H1 (cell line): Measurements from ENCODE around the gene SLC43A2. TPM values are rescaled to one million over a fixed set of nuclear protein-coding genes. Genes with fewer than 3 reads are reported as not detected.

ENCODE experiments used
- CTCF ChIA-PET: fragments of 300-600 bp; sonication (Branson Sonifier 250); formaldehyde crosslinking; loops from one replicate; lab custom pipeline; 2021; ENCODE audit not compliant: partially characterized antibody; lab: Charles Lee
- POLR2A ChIA-PET: fragments of 300-600 bp; sonication (Branson Sonifier 250); formaldehyde crosslinking; loops from one replicate; lab custom pipeline; 2021; ENCODE audit warnings: inconsistent platforms; ENCODE audit not compliant: partially characterized antibody; lab: Charles Lee
- DNase-seq, 2 experiments: peaks; one replicate each; pipeline versions ENCODE4 v3.0.0 to v3.0.0-alpha.2; 2010 to 2022; ENCODE audit warnings: low spot score in 2 of 2, low read depth in 1 of 2, mixed read lengths in 1 of 2
- FAIRE-seq: peaks from 2 replicates; lab custom pipeline; 2011; peaks lifted over from hg19 to GRCh38; lab: Jason Lieb, UNC
- H2AFZ ChIP-seq: 2 replicates; pipeline ENCODE4 v1.8.1; 2012; ENCODE audit warnings: low read length, inconsistent platforms
- H2AK5ac ChIP-seq: 2 replicates; pipeline ENCODE4 v1.6.1; 2013; ENCODE audit warnings: low read depth, low read length
- H2BK120ac ChIP-seq: replicated peaks from 2 replicates; pipeline ENCODE3; 2013; ENCODE audit warnings: low read depth, low read length, inconsistent platforms
- H2BK12ac ChIP-seq: 2 replicates; pipeline ENCODE4 v1.6.1; 2013; ENCODE audit warnings: low read depth, low read length
- H2BK15ac ChIP-seq: 2 replicates; pipeline ENCODE4 v1.6.1; 2013; ENCODE audit warnings: low read length
- H2BK20ac ChIP-seq: 2 replicates; pipeline ENCODE4 v1.6.1; 2013; ENCODE audit warnings: low read length
- H2BK5ac ChIP-seq: 2 replicates; pipeline ENCODE4 v1.6.1; 2013; ENCODE audit warnings: low read depth, low read length
- H3K14ac ChIP-seq: 2 replicates; pipeline ENCODE4 v1.6.1; 2013; ENCODE audit warnings: inconsistent platforms; ENCODE audit not compliant: insufficient read length
- H3K18ac ChIP-seq: 2 replicates; pipeline ENCODE4 v1.6.1; 2013; ENCODE audit warnings: low read length; ENCODE audit errors: extremely low read depth
- H3K23ac ChIP-seq: 2 replicates; pipeline ENCODE4 v1.6.1; 2013; ENCODE audit warnings: inconsistent platforms; ENCODE audit not compliant: insufficient read length
- H3K23me2 ChIP-seq: 2 replicates; pipeline ENCODE4 v1.6.1; 2013; ENCODE audit warnings: low read depth, low read length
- H3K27ac ChIP-seq: 2 replicates; pipeline ENCODE4 v1.6.1; 2011; ENCODE audit warnings: low read depth, low read length, inconsistent platforms
- H3K27me3 ChIP-seq, 4 experiments: replicated peaks in 1 of 4; 1 replicate in 1 of 4; 2 replicates in 3 of 4; pipeline versions ENCODE4 v1.6.1 to v1.8.1; 2011 to 2013; ENCODE audit warnings: low read length in 3 of 4, mild to moderate bottlenecking in 3 of 4, inconsistent platforms in 2 of 4, mixed read lengths in 2 of 4, moderate library complexity in 1 of 4; ENCODE audit not compliant: control insufficient read depth in 3 of 4, insufficient read depth in 3 of 4; ENCODE audit errors: extremely low read depth in 1 of 4
- H3K36me3 ChIP-seq, 4 experiments: 2 replicates each; pipeline versions ENCODE4 v1.6.1 to v1.8.1; 2011 to 2013; ENCODE audit warnings: mild to moderate bottlenecking in 4 of 4, low read length in 3 of 4, moderate library complexity in 2 of 4, control low read depth in 1 of 4, inconsistent platforms in 1 of 4; ENCODE audit not compliant: insufficient read depth in 4 of 4, control insufficient read depth in 2 of 4
- H3K4ac ChIP-seq: replicated peaks from 2 replicates; pipeline ENCODE3; 2013; ENCODE audit warnings: low read length, low read depth, mixed read lengths, inconsistent platforms; ENCODE audit not compliant: insufficient read length
- H3K4me1 ChIP-seq, 4 experiments: replicated peaks in 1 of 4; 1 replicate in 1 of 4; 2 replicates in 3 of 4; pipeline versions ENCODE4 v1.6.1 to v1.8.1; 2011 to 2013; ENCODE audit warnings: low read length in 3 of 4, inconsistent platforms in 2 of 4, mixed read lengths in 1 of 4; ENCODE audit not compliant: insufficient read depth in 4 of 4, control insufficient read depth in 3 of 4
- H3K4me2 ChIP-seq, 2 experiments: 2 replicates each; pipeline versions ENCODE4 v1.6.1 to v1.8.1; 2011 to 2013; ENCODE audit warnings: low read depth in 2 of 2, low read length in 2 of 2, control low read depth in 1 of 2, inconsistent platforms in 1 of 2, mild to moderate bottlenecking in 1 of 2; ENCODE audit not compliant: insufficient read depth in 1 of 2
- H3K4me3 ChIP-seq, 4 experiments: fragments of 200-600, 300-600 bp in 1 of 4; sonication (generic), shearing (Covaris generic), sonication (Bioruptor Twin) in 1 of 4; 2 replicates each; pipeline versions ENCODE4 v1.5.1 to v1.8.1; 2011 to 2016; ENCODE audit warnings: low read length in 4 of 4, low read depth in 3 of 4, control low read depth in 2 of 4, inconsistent platforms in 2 of 4, mild to moderate bottlenecking in 2 of 4, mixed read lengths in 1 of 4, moderate library complexity in 1 of 4; ENCODE audit not compliant: insufficient read depth in 2 of 4; ENCODE audit errors: extremely low read depth in 1 of 4
- H3K56ac ChIP-seq: replicated peaks from 2 replicates; pipeline ENCODE3; 2013; ENCODE audit warnings: low read depth, mild to moderate bottlenecking, mixed read lengths, low read length, inconsistent platforms; ENCODE audit not compliant: insufficient read length
- H3K79me1 ChIP-seq: 2 replicates; pipeline ENCODE4 v1.6.1; 2013; ENCODE audit warnings: low read depth, low read length, control low read depth
- H3K79me2 ChIP-seq, 2 experiments: 2 replicates each; pipeline versions ENCODE4 v1.6.1 to v1.8.1; 2012 to 2013; ENCODE audit warnings: low read length in 2 of 2, mild to moderate bottlenecking in 2 of 2, inconsistent platforms in 1 of 2; ENCODE audit not compliant: insufficient read depth in 2 of 2, control insufficient read depth in 1 of 2
- H3K9ac ChIP-seq, 4 experiments: replicated peaks in 1 of 4; 1 replicate in 1 of 4; 2 replicates in 3 of 4; pipeline versions ENCODE4 v1.6.1 to v1.8.1; 2011 to 2013; ENCODE audit warnings: low read depth in 3 of 4, low read length in 3 of 4, control low read depth in 2 of 4, mild to moderate bottlenecking in 2 of 4, moderate library complexity in 2 of 4, inconsistent platforms in 1 of 4; ENCODE audit errors: extremely low read depth in 1 of 4
- H3K9me3 ChIP-seq, 2 experiments: 2 replicates each; pipeline versions ENCODE4 v1.6.1 to v1.8.1; 2012 to 2013; ENCODE audit warnings: mild to moderate bottlenecking in 2 of 2, moderate library complexity in 2 of 2, control low read depth in 1 of 2, inconsistent platforms in 1 of 2, low read depth in 1 of 2, low read length in 1 of 2, mixed read lengths in 1 of 2; ENCODE audit not compliant: insufficient read depth in 2 of 2
- H4K20me1 ChIP-seq, 2 experiments: replicated peaks in 1 of 2; 2 replicates each; pipeline versions ENCODE3 to v1.8.1; 2011 to 2013; ENCODE audit warnings: inconsistent platforms in 2 of 2, low read length in 2 of 2, mild to moderate bottlenecking in 1 of 2; ENCODE audit not compliant: insufficient read depth in 2 of 2, control insufficient read depth in 1 of 2
- H4K5ac ChIP-seq: 2 replicates; pipeline ENCODE4 v1.6.1; 2013; ENCODE audit warnings: low read length, low read depth, mixed read lengths, inconsistent platforms; ENCODE audit not compliant: insufficient read length
- H4K8ac ChIP-seq: 2 replicates; pipeline ENCODE4 v1.8.0; 2013; ENCODE audit warnings: mild to moderate bottlenecking, moderate library complexity, low read length, inconsistent platforms; ENCODE audit not compliant: insufficient read depth; ENCODE audit errors: extremely low read depth
- H4K91ac ChIP-seq: replicated peaks from 2 replicates; pipeline ENCODE3; 2013; ENCODE audit warnings: low read length, mixed read lengths, inconsistent platforms; ENCODE audit not compliant: insufficient read length
- NANOG ChIP-seq: IDR thresholded peaks from 2 replicates; pipeline ENCODE4 v1.6.1; 2011; ENCODE audit warnings: low read length, low read depth, mild to moderate bottlenecking, inconsistent platforms; ENCODE audit not compliant: insufficient read depth, poor library complexity, severe bottlenecking
- RAD21 ChIP-seq, 2 experiments: IDR thresholded peaks in 1 of 2; conservative IDR thresholded peaks in 1 of 2; 2 replicates each; pipeline ENCODE4 v1.6.1; 2011; ENCODE audit warnings: low read depth in 2 of 2, low read length in 2 of 2, improper control_type of control experiment in 1 of 2, inconsistent platforms in 1 of 2, mild to moderate bottlenecking in 1 of 2, moderate library complexity in 1 of 2
- SIN3A ChIP-seq, 2 experiments: IDR thresholded peaks in 1 of 2; conservative IDR thresholded peaks in 1 of 2; 2 replicates each; pipeline ENCODE4 v1.6.1; 2011 to 2012; ENCODE audit warnings: low read length in 2 of 2, improper control_type of control experiment in 1 of 2, low read depth in 1 of 2, mild to moderate bottlenecking in 1 of 2
- TAF7 ChIP-seq: optimal IDR thresholded peaks from 2 replicates; pipeline ENCODE3; 2011; ENCODE audit warnings: low read depth, mild to moderate bottlenecking, inconsistent platforms, low read length, moderate library complexity, borderline replicate concordance
- TEAD4 ChIP-seq: IDR thresholded peaks from 2 replicates; pipeline ENCODE4 v1.6.1; 2012; ENCODE audit warnings: low read depth, low read length, inconsistent platforms, mixed read lengths
- YY1 ChIP-seq: IDR thresholded peaks from 2 replicates; pipeline ENCODE4 v1.6.1; 2011; ENCODE audit warnings: low read depth, mild to moderate bottlenecking, low read length
- WGBS, 2 experiments: shearing (Covaris generic) in 1 of 2; methylation state at CpG; one replicate each; pipeline versions ENCODE4 v1.1.6 to v1.1.7; 2013 to 2015; ENCODE audit warnings: low lambda C conversion rate in 2 of 2, mixed read lengths in 2 of 2, inconsistent platforms in 1 of 2, low coverage in 1 of 2, missing lambda C conversion rate in 1 of 2; ENCODE audit not compliant: insufficient replicate concordance in 2 of 2, insufficient coverage in 1 of 2, insufficient read length in 1 of 2; ENCODE audit errors: extremely low coverage in 1 of 2, missing lambda C conversion rate in 1 of 2; 5-methylcytosine and 5-hydroxymethylcytosine counted together
- polyA plus RNA-seq, 7 experiments: library from polyadenylated mRNA; depleted of rRNA in 3 of 7; stranded (reverse) in 5 of 7; unstranded in 2 of 7; fragments of >200 nt in 5 of 7; fragments of 200-250 nt in 2 of 7; gene quantifications; 1 replicate in 5 of 7; 2 replicates in 1 of 7; 4 replicates in 1 of 7; pipeline versions ENCODE4 v1.2.1 to v1.2.3, GENCODE V29; 2011 to 2013; ENCODE audit warnings: missing spikeins in 2 of 7, mixed read lengths in 2 of 7
- total RNA-seq: library from RNA; stranded (reverse); fragmentation: NEBNext Ultra II Directional; extraction: Animal tissue kit (Norgen Biotek cat#: 25700); gene quantifications from 2 replicates; pipeline ENCODE4 v1.2.1, GENCODE V29; 2021
- TF ChIP-seq, protein P1 (sequence below): IDR thresholded peaks from 2 replicates; pipeline ENCODE4 v1.6.1; 2011; ENCODE audit warnings: low read length, improper control_type of control experiment

The SLC43A2 gene
- total and polyA plus RNA-seq, 2 of the 8 experiments (the other 6 are each of a cell fraction or from before 2014, with no cell fraction given), result 6.6 to 10.5 TPM

GRCh38 chr17:1616101-1616500, 12.5 kb downstream of the SLC43A2 start:
- FAIRE-seq (no peak), DNase-seq (no peak)
- H3K27me3 ChIP-seq, result no peaks in the 10 kb centered on the region
- no peak overlapping the region for H3K4ac ChIP-seq
- no peaks in the 10 kb centered on the region for H3K9me3 ChIP-seq
- no peak overlapping the region for H3K4me3 ChIP-seq
- H3K56ac ChIP-seq, result no peak overlapping the region
- H3K23ac ChIP-seq, result no peak overlapping the region
- no peak overlapping the region for H2BK20ac ChIP-seq
- H3K23me2 ChIP-seq, result no peaks in the 10 kb centered on the region
- TF ChIP-seq RAD21 (IDR thresholded peaks at IDR 0.05 in 1 of 2, conservative IDR thresholded peaks at IDR 0.05 in 1 of 2; ENCODE audit: low read depth in 2 of 2, low read length in 2 of 2) (no peak), NANOG (no peak), TAF7 (no peak), TEAD4 (no peak), YY1 (no peak), SIN3A (conservative IDR thresholded peaks at IDR 0.05 in 1 of 2, IDR thresholded peaks at IDR 0.05 in 1 of 2; ENCODE audit: low read depth in 1 of 2, low read length in 2 of 2) (no peak)
- TF ChIP-seq, protein P1, sequence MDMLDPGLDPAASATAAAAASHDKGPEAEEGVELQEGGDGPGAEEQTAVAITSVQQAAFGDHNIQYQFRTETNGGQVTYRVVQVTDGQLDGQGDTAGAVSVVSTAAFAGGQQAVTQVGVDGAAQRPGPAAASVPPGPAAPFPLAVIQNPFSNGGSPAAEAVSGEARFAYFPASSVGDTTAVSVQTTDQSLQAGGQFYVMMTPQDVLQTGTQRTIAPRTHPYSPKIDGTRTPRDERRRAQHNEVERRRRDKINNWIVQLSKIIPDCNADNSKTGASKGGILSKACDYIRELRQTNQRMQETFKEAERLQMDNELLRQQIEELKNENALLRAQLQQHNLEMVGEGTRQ, result no peak
- no peak overlapping the region for H2AFZ ChIP-seq
- no peak overlapping the region for H4K91ac ChIP-seq
- H3K4me2 ChIP-seq, result no peak overlapping the region
- H4K8ac ChIP-seq, result no peak overlapping the region
- H2BK120ac ChIP-seq, result no peak overlapping the region
- 90% methylated on average over 13 of the region's 13 CpGs; no CpG with 5 or more reads in 1 of the 2 experiments for WGBS, 2 experiments
- H4K5ac ChIP-seq, result no peak overlapping the region
- CTCF ChIA-PET, result interaction anchor here (0.6 to 5.1 kb wide), 10 partner anchors 8 to 175 kb away, joined by 3 to 42 read pairs (median 4); no protein-coding TSS in a partner anchor
- no peaks in the 10 kb centered on the region for H3K4me1 ChIP-seq
- no peaks in the 10 kb centered on the region; the same call in 1 of the 2 replicates for H3K79me1 ChIP-seq
- H3K36me3 ChIP-seq, result no peaks in the 10 kb centered on the region
- H2BK15ac ChIP-seq, result no peak overlapping the region
- POLR2A ChIA-PET, result interaction anchor here (1.8 to 2.9 kb wide), 2 partner anchors 9 to 12 kb away, joined by 9 to 10 read pairs; partner anchors contain the start of gene SLC43A2
- H2BK12ac ChIP-seq, result no peak overlapping the region
- H2BK5ac ChIP-seq, result peak overlapping the region; percentile 24; the same call in 1 of the 2 replicates
- H3K79me2 ChIP-seq, result no peaks in the 10 kb centered on the region
- no peaks in the 10 kb centered on the region for H4K20me1 ChIP-seq
- H3K27ac ChIP-seq, result no peak overlapping the region
- H2AK5ac ChIP-seq, result no peak overlapping the region
- no peak overlapping the region for H3K9ac ChIP-seq
- no peak overlapping the region for H3K14ac ChIP-seq
- no peak overlapping the region for H3K18ac ChIP-seq
